Transverse colon (tissue), 4 donors: ENCODE results near the gene SELENOM. TPM values are rescaled to one million over a fixed set of nuclear protein-coding genes. Genes with fewer than 3 reads are reported as not detected.
"Not testable (repeated sequence)": the region's sequence is repeated elsewhere in the genome, so short reads cannot be mapped to it uniquely, and the experiment has no call there.

Experiments used
- DNase-seq: peaks from one replicate; pipeline ENCODE4 v3.0.0-alpha.2; 2019
- H3K27ac ChIP-seq, 4 donors: fragments of 200-600 bp; sonication (generic); 2 replicates each; pipeline ENCODE4 v1.5.1; 2016 to 2018; ENCODE audit warnings: inconsistent platforms in 4 of 4
- H3K27me3 ChIP-seq: fragments of 200-600 bp; sonication (generic); 2 replicates; pipeline ENCODE4 v1.5.1; 2017; ENCODE audit warnings: inconsistent platforms
- H3K36me3 ChIP-seq, 4 donors: fragments of 200-600 bp; sonication (generic); 2 replicates each; pipeline ENCODE4 v1.5.1; 2017 to 2019; ENCODE audit warnings: inconsistent platforms in 4 of 4
- H3K4me1 ChIP-seq, 4 donors: fragments of 200-600 bp; sonication (generic); 2 replicates each; pipeline ENCODE4 v1.5.1; 2017 to 2020; ENCODE audit warnings: inconsistent platforms in 4 of 4
- H3K4me3 ChIP-seq, 4 donors: fragments of 200-600 bp; sonication (generic); 1 replicate in 1 of 4; 2 replicates in 3 of 4; pipeline versions ENCODE4 v1.5.1 to v1.6.1; 2017 to 2019; ENCODE audit warnings: inconsistent platforms in 4 of 4
- H3K9me3 ChIP-seq, 2 donors: fragments of 200-600 bp; sonication (generic); 2 replicates each; pipeline ENCODE4 v1.5.1; 2017 to 2019; ENCODE audit warnings: inconsistent platforms in 2 of 2
- EP300 ChIP-seq: sonication (generic); formaldehyde crosslinking; IDR thresholded peaks from one replicate; pipeline ENCODE4 v1.6.1; 2017; ENCODE audit warnings: antibody characterized with exemption, low read depth
- POLR2A ChIP-seq: fragments of 450-650 bp; IDR thresholded peaks from one replicate; pipeline ENCODE4 v1.6.1; 2016; ENCODE audit warnings: antibody characterized with exemption, mild to moderate bottlenecking, moderate library complexity
- POLR2AphosphoS5 ChIP-seq, 3 donors: sonication (generic); formaldehyde crosslinking; IDR thresholded peaks; one replicate each; pipeline ENCODE4 v1.6.1; 2016; ENCODE audit warnings: antibody characterized with exemption in 3 of 3
- WGBS, 2 donors: methylation state at CpG; one replicate each; pipeline ENCODE4 v1.1.5; 2018; ENCODE audit warnings: low coverage in 1 of 2; 5-methylcytosine and 5-hydroxymethylcytosine counted together
- in situ Hi-C, 4 donors: fragments of 200-750 bp; cut with MboI; loops; one replicate each; pipeline versions ENCODE4 v1.15.0 to v1.15.1; 2017; ENCODE audit warnings: low sequenced_read_pairs in 3 of 4, low pct_ligation_motif_present in 1 of 4, low pct_unique_long_range_greater_than_20kb in 1 of 4
- intact Hi-C: fragments of 100-400 bp; cut with DNase I; formaldehyde crosslinking; loops from one replicate; pipeline ENCODE4 v1.15.1; 2023; ENCODE audit warnings: low total_unique reads
- total RNA-seq, 4 donors: library from RNA; depleted of rRNA; stranded (reverse); fragments of >200 nt; gene quantifications; one replicate each; pipeline ENCODE4 v1.1.0, GENCODE V29; 2016
- TF ChIP-seq, protein P1 (sequence below), 5 experiments: fragments of 200-600 bp in 3 of 5; fragments of 450-650 bp in 2 of 5; sonication (generic) in 3 of 5; IDR thresholded peaks; 1 replicate in 2 of 5; 2 replicates in 3 of 5; pipeline ENCODE4 v1.5.1; 2016 to 2017; ENCODE audit warnings: antibody characterized with exemption in 5 of 5, inconsistent platforms in 3 of 5, mild to moderate bottlenecking in 2 of 5, moderate library complexity in 1 of 5

The SELENOM gene
- total RNA-seq, 4 donors from 2014 or later: 247 to 334 (median 315) TPM

- Histone ChIP-seq H3K9me3 (no peaks in the 10 kb centered on the region), H3K27me3 (no peaks in the 10 kb centered on the region), H3K36me3 (no peaks in the 10 kb centered on the region), H3K27ac (peak overlapping the region; percentile 64 to 82 (median 72)), H3K4me1 (peaks cover 0 to 28% (median 20%) of the 10 kb centered on the region in 4 donors), H3K4me3 (no peak overlapping the region)
- TF ChIP-seq POLR2A: no peak
- TF ChIP-seq, protein P1, sequence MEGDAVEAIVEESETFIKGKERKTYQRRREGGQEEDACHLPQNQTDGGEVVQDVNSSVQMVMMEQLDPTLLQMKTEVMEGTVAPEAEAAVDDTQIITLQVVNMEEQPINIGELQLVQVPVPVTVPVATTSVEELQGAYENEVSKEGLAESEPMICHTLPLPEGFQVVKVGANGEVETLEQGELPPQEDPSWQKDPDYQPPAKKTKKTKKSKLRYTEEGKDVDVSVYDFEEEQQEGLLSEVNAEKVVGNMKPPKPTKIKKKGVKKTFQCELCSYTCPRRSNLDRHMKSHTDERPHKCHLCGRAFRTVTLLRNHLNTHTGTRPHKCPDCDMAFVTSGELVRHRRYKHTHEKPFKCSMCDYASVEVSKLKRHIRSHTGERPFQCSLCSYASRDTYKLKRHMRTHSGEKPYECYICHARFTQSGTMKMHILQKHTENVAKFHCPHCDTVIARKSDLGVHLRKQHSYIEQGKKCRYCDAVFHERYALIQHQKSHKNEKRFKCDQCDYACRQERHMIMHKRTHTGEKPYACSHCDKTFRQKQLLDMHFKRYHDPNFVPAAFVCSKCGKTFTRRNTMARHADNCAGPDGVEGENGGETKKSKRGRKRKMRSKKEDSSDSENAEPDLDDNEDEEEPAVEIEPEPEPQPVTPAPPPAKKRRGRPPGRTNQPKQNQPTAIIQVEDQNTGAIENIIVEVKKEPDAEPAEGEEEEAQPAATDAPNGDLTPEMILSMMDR (IDR thresholded peaks at IDR 0.05): no peak
- TF ChIP-seq EP300: no peak
- TF ChIP-seq POLR2AphosphoS5 (IDR thresholded peaks at IDR 0.05): peak in 1 of 3 donors; percentile 9
- intact Hi-C loops: no loop called here
- DNase-seq: peak; percentile 70
- 77% methylated on average over 15 of the region's 15 CpGs; no CpG with 5 or more reads in 1 of the 2 donors for WGBS, 2 donors
- in situ Hi-C loops: no loop called here
These were observed 31.4 kb downstream of the SELENOM start for GRCh38 chr22:31075961-31076360.

GRCh38 chr22:31073545-31074145, 33.7 kb downstream of the SELENOM start:
- DNase-seq, H3K4me3 ChIP-seq, H3K9me3 ChIP-seq, H3K27ac ChIP-seq, in situ Hi-C loops, H3K36me3 ChIP-seq, H3K27me3 ChIP-seq, H3K4me1 ChIP-seq, intact Hi-C loops: not testable (repeated sequence)
- WGBS, 2 donors: 90 to 100% methylated on average over 1 to 4 of the region's 5 CpGs

DNA sequence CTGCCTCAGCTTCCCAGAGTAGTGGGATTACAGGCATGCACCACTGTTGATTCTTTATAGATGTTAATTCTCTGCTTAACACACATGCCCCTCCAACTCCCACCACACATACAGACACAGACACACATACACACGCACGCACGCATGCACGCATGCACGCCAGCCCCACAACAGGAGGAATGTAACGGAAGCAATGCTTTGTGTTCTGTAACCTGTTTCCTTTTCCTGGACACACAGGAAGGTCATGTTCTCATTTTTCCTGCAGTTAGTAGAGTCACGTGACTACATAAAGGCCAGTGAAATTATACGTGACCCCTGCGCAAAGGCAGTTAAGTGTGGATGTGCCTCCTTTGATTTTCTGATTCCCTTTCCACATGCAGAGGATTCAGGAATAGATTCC, 34.2 kb downstream of the SELENOM start:
- H3K9me3 ChIP-seq, intact Hi-C loops, H3K27me3 ChIP-seq, H3K27ac ChIP-seq, H3K4me1 ChIP-seq, H3K4me3 ChIP-seq, DNase-seq, in situ Hi-C loops, H3K36me3 ChIP-seq: not testable (repeated sequence)
- WGBS, 2 donors: 61 to 88% methylated on average over 3 to 9 of the region's 9 CpGs

GRCh38 chr22:31069691-31070314, 37.6 kb downstream of the SELENOM start:
- H3K27ac ChIP-seq, DNase-seq, H3K4me1 ChIP-seq, H3K4me3 ChIP-seq, in situ Hi-C loops, H3K9me3 ChIP-seq, H3K27me3 ChIP-seq, H3K36me3 ChIP-seq, intact Hi-C loops: not testable (repeated sequence)
- WGBS, 2 donors: 87 to 88% methylated on average over 4 to 6 of the region's 6 CpGs

DNA sequence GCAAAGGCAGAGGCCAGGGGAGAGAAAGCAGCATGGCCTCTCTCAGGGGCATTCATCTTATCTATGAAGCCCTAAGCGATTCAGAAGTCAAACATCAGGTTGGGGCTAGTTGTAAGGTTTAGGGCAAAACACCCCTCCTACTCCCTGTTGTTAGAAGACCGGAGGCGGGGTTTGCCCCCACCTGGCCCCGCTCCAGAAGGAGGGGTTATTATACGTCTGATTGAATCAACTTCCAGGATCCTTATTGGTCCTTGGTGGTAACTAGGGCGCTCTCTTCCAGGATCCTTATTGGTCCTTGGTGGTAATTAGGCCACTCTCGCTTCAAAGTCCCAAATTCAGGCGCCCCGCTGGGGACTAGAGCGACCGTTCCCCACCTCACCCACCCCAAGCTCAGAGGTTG, 38.4 kb downstream of the SELENOM start:
- in situ Hi-C loops (no loop called here), intact Hi-C loops (no loop called here)

More for the DNA sequence above, 38.4 kb downstream of the SELENOM start:
- DNase-seq: no peak
- no peak overlapping the region for H3K4me3 ChIP-seq
- no peaks in the 10 kb centered on the region for H3K4me1 ChIP-seq
- no peak overlapping the region for H3K27ac ChIP-seq
- H3K9me3 ChIP-seq: no peaks in the 10 kb centered on the region
- 96 to 100% methylated on average over 5 to 11 of the region's 11 CpGs for WGBS, 2 donors
- TF ChIP-seq POLR2A (no peak), POLR2AphosphoS5 (IDR thresholded peaks at IDR 0.05) (no peak), EP300 (no peak)
- TF ChIP-seq, protein P1 (IDR thresholded peaks at IDR 0.05): no peak
- H3K27me3 ChIP-seq: no peaks in the 10 kb centered on the region
- no peaks in the 10 kb centered on the region for H3K36me3 ChIP-seq
